HG02678 (cell line): ENCODE data around the gene DAAM1.

Experiments
- ATAC-seq: cut with Tn5 transposase; IDR thresholded peaks from one replicate; pipeline ENCODE4 v1.9.1; 2021; ENCODE audit warnings: mild to moderate bottlenecking, moderate library complexity; ENCODE audit not compliant: unreplicated experiment

Gene DAAM1

DNA sequence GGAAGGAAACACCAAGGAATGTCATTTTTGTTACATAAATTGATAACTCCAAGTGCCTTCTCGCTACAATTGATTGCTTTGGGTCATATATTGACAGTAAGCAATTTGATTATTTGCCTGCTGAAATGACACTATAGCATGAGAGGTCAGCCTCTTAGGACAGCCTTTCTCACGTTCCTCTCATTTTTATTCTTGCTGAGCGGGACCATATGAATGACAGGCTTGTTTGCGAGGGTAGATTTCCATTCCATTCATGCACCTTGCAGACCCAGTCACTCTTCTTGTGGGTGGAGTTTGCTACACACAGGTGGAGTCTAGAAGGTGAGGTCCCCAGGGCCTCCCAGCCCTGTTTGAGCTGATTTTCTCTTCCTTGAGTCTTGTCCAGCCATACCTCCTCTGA, 27.3 kb downstream of the DAAM1 start:
- ATAC-seq, result no peak

DNA sequence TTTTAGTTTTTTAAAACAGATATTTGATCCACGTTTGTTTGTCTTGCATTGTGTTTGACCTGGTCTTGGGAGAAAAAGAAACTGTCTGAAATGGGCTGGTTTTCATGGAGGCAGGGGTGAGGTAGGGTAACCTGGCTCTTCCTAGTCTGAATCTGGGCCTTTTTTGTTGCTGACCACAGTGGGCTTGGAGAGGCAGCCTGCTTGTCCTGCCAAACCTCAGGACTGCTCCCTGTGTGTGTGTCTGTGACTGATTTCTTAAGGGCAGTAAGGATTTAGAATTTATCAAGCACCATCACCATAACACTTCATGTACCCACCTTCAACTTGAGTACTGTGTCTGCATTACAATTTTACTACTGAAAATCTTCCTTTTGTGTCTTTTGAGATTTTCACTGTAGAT, 28.5 kb downstream of the DAAM1 start:
- ATAC-seq, result no peak

DNA sequence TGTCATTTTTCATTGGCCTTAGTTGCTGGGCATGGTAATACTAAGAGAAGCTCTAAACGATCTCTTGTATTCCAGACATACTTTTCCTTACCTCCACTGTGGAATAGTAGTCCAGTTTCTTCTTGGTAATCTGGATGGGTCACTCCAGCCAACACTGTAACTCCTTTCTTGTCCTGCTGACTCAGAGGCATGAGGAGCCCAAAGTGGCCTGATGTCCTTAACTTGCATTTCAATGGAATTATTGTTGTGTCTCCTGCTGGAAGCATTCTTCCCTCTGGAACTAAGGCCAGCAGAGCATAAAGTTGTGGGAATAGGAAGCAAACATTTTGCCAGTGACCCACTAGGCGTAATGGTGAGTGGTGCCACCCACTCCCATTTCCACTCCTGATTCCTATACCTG, 33.1 kb downstream of the DAAM1 start:
- ATAC-seq, result no peak

DNA sequence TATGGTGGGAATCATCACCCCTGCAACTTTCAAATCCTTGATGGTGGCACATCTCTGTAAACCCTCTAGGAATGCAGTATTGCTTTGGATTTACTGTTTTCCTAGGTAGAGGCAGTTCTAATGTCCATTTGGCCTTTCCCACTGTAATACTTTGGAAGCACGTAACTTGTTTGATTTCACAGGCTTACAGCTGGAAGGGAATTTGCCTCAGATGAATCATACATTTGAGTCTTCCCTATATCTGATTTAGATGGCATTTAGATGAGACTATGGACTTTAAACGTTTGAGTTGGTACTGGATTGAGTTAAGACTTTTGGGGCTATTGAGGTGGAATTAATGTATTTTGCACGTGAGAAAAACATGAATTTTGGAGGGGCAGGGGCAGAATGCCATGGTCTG, 35.9 kb downstream of the DAAM1 start:
- ATAC-seq, result no peak

DNA sequence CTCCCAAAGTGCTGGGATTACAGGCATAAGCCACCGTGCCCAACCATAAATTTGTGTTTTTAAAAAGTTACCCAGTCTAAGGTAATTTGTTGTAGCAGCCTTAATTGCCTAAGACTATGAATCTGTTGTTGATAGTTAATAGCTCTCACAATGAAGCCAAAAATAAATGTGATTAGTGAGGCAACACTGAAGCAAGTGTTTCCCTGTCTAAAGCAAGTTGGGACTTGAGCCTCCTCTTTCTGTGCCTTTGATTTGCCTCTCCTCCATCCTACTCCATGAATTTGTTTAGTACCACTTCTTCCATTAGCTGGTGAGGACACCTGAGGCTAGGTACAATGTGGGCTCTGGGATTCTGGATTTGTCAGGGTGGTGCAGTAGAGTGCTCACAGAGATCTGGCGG, 36.8 kb downstream of the DAAM1 start:
- ATAC-seq, result no peak

DNA sequence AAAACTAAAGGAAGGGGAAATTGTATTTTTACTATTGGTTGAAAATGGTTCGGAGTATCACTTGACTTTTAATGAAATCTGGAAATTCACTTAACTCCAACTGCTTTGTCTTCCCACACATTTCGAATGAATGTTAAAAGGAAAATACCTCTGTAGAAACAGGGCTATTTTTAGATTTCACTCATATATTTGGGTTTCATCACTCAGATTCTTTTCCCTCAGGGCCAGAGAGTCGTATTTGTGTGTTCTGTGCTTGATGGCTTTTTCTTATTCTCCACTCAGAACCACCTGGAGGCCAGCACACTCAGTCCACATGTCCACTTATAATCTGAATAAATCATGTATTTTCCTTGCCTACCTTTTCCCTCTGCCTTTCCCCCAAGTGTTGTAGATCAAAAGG, 40.0 kb downstream of the DAAM1 start:
- ATAC-seq, result no peak

DNA sequence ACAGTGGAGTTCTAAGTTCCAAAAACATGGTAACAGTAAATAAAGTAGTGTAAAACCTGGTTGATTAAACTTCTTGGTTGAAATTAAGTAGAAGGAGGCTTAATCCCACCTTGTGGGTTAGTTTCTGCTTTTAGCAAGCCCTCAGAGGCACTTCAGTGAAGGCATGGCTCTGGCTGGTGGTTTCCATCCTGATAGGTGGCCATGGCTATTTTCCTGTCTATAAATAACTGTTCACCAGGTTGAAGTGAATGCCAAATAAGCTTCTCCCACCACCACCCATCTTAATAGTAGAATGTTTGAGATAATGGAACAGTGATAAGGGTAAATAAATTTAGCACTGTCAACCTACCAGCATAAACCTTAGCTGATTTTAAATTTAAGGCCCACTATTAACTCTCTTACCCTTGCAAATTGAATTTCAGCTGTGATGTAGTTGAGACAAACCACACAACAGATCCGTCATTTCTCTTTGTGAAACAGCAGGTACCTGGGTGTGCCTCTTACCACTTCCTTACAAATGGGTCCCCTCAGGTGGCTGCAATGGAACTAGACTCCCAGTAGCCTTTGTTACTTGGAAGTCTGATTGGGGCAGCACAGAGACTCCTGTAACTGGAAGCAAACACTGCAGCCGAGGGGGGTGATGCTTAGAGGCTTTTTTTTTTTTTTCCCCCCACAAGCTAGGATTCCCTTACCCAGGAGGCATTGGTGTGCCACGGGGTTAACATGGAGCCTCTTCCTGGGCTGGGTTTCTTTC, 41.4 kb downstream of the DAAM1 start:
- ATAC-seq, result no peak

DNA sequence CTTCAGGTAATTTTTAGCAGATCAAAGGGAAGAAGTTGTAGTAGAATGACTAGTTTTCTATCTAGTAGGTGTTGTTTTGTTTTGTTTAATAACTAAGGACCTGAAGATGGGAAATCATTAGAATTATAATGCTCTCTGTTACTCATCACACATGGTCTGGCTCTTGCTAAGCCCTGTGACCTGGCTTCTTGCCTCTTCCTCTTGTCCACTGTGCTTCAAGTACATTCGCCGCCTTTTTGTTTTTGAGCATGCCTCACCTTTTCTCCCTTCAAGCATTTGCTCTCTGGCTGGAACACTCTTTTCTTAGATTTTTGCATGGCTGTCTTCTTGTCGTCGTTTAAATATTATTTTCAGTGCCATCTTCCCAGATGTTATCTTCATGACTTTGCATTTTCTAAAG, 47.7 kb downstream of the DAAM1 start:
- ATAC-seq, result no peak

DNA sequence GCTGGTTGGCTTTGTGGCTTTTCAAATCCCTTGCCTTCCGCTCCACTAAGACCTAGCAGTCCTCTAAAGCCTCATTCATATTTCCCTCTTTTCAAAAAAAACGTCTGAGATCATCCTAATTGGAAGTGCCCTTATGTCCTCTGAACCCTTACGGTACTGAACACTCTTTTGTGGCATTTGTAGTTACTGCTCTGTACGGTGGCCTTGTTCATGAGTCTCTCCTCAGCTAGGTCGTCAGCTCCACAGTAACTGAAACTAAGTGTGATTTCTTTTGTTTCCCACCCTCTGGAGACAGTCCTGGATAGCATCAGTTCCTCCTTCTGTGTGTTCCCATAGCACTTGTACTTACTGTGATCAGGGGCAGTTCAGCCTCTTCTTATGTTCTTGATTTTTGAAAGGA, 49.7 kb downstream of the DAAM1 start:
- ATAC-seq, result no peak

DNA sequence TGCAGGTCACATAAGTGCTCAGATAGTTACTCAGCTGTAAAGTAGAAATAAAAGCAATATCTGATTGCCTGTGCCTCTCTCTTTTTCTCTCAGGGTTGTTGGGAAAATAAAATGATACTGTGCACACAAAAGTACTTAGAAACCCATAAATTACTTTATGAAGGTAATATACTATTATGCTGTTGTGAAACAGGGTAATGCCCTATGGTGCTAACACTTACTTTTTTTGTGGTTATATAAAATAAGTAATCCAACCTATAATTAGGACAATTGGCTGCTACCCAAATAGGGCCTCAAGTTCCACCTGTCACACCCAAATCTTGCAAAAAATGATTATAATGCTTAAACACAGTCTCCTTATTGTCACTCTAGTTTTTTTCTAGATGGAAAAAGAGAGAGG, 50.6 kb downstream of the DAAM1 start:
- no peak for ATAC-seq

DNA sequence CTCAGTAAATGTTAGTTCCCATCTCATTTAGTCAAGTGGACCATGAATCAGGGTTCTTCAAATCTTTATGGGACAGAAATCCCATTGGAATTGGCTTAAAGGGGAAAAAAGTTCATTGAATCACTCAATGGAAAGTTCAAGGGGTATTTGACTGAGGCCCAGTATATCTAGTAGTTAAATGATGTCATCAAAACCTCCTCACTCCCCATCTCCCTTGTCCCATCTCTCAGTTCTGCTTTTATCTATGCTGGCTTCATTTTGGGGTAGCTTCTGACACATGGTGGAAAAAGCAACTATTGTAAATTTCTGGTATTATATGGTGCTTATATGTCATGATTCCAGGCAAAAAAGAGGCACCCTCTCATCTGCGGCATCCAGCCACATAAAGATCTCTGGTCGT, 51.9 kb downstream of the DAAM1 start:
- peak; percentile 92 for ATAC-seq

DNA sequence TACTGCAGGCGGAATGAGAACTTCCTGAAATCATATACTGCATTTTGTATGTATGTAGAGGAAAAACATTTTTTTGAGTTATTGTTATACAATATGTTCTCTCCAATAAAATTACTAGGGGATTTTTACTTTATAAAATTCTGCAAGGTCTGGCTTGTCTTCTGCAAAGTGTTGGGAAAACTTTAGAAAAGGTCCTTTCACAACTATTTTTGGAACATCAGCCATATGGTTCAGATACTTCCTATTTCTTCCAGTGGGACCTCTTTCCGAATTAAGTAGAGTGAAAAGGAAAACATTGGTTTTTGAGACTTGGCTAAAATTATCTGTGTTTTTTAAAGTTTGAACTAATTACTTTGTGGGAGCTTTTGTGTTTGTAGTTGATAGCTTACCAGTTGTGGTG, 52.7 kb downstream of the DAAM1 start:
- no peak for ATAC-seq

DNA sequence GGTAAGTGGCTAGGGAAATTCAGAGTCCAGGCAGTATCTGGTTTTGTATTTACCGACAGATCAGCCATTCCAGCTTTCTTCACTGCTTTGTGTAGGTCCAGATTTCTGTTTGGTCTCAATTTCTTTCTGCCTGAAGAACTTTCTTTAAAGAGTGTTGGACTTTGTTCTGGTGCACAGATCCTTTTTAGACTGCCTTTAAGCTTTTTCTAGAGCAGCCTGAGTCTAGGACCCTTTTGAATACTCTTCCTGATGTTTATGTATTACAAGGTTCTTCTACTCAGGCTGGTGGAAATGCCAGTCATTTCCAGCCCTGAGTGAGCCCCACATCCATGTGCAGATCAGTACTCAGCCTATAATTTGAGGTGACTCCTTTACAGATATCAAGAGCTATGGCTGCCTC, 54.7 kb downstream of the DAAM1 start:
- ATAC-seq, result no peak

DNA sequence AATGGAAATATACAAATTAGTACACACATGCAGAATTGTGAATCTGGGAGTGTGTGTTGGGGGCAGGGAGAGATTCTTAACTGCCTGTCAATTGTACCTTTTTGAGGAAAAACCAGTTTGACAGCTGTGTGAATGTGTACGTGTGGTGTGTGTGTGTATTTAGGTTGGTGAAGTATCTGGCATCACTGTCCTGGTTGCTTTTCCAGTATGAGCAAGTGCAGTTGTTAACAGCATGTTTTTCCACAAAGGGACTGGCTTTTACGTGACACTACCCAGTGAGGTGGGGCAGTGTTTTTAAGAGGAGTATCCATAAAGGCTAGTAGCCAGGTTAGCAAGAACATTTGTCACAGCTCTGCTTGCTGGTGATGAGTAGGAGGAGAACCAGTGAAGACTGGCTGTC, 56.1 kb downstream of the DAAM1 start:
- ATAC-seq, result no peak

DNA sequence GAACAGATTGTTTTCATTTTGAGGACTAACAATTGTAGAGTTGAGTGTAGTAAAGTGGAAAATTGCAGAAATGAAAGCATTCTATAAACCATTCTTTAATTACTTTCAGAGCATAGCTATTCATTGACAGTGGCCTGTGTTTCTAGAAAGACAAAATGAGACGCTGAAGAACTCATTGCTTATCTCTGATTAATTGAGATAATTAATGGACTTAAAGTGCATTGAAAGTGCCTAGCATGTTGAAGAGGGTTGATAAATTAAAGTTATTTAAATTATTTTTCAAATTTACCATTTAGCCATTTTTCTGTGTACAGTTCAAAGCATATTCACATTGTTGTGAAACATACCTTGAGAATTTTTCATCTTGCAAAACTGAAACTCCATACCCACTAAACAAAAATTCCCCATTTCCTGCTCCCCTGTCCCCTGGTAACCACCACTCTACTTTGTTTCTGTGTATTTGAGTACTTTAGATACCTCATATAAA, 57.4 kb downstream of the DAAM1 start:
- peak; percentile 81 for ATAC-seq

DNA sequence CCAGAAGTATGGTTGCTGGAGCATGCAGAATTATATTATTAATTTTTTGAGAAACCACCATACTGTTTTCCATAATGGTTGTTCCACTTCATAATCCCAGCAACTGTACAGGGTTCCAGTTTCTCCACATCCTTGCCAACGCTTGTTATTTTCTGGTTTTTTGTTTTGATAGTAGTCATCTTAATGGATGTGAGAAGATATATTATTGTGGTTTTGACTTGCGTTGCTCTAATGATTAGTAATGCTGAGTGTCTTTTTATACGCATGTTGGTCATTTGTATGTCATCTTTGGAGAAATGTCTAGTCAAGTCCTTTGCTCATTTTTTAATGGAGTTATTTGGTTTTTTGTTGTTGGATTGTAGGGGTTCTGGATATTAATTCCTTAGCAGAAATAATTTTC, 58.1 kb downstream of the DAAM1 start:
- no peak for ATAC-seq

DNA sequence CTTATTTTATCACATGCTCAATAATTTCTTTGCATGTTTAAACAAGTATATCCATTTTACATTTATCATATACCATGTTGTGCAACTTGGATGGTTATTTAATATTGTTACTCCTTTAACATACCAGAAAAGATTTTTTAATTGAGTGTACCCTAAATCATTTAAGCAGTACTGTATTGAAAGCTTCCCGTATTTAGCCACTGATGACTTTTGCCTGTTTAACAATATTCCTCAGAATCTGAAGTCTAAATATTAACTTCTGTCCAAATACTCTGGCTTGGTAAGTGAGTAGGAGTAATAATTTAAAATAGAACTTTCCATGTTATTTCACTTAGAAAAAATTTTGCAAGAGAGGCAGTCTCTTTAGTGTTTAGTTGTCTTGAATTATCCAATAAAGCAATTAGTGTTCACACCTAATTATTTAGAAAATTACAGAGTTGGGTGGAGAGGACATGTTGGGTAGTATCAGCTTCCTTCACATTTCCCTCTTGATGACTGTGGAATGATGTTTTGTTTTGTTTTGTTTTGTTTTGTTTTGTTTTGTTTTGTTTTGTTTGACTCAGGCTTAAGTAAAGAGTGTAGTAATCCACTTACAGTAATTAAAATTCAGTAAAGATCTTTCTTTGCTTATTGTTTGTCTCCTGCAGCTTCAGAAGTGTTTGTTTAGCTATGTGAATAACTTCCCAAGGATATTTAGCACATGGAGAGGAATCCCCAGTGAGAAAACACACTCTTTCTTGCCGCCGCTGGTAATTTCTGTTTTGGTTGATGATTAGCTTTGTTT, 59.5 kb downstream of the DAAM1 start:
- no peak for ATAC-seq

DNA sequence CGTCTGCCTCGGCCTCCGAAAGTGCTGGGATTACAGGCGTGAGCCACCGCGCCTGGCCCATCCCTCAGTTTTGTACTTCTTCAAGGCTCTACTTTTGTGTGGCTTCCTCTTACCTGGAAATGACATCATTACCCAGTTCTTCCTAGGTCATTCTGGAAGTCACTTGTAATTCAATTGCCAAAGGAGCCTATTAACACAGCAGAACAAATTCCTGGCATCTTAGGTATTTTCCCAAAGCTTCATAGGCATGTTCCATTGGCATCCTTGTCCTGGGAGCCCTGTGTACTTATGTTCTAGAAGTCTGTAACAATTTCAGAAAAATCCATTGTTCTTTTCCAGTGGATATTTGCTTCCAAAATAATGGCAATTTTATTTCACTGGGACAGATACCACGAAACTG, 60.6 kb downstream of the DAAM1 start:
- ATAC-seq, result no peak

DNA sequence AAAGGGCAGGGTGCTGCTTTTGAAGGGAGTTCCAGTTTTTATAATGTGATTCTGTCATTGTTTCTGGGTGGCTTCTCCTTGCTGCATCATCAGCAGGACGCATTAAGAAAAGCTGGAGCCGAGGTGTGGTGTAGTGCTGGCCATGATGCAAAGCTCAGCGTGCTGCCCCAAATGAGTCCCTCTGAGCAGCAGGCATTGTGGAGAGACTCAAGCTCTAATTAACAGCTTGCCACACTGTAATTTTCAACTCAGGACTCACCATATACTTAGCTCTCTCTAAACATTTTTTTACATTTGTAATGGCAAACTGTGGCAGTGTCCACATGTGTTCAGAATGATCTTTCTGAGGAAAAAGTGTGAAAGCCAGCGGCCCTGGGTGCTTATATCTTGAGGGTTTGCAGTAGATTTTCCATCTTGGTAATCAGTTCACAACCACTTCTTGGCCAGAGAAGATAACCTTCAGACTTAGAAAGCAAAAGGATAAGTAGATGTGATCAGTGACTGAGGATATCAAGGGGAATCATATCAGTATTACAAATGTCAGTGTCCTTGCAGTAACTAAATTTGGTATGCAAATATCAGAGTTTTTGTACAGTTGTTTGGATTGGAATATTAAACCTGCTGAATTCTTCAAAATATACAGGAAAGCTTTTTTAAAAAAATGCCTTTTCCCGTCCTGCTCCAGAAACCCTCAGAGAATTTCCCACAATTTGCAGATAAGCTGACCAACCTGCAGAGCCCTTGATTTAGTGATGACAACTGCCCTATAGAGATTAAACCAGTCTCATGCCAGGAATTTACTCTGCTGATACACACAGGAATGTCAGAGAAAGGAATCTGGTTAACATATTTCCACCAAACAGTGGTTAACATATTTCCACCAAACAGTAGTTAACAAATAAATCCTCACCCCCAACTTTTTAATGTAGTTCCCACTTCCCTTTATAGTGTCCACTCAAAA, 63.6 kb downstream of the DAAM1 start:
- ATAC-seq, result no peak

DNA sequence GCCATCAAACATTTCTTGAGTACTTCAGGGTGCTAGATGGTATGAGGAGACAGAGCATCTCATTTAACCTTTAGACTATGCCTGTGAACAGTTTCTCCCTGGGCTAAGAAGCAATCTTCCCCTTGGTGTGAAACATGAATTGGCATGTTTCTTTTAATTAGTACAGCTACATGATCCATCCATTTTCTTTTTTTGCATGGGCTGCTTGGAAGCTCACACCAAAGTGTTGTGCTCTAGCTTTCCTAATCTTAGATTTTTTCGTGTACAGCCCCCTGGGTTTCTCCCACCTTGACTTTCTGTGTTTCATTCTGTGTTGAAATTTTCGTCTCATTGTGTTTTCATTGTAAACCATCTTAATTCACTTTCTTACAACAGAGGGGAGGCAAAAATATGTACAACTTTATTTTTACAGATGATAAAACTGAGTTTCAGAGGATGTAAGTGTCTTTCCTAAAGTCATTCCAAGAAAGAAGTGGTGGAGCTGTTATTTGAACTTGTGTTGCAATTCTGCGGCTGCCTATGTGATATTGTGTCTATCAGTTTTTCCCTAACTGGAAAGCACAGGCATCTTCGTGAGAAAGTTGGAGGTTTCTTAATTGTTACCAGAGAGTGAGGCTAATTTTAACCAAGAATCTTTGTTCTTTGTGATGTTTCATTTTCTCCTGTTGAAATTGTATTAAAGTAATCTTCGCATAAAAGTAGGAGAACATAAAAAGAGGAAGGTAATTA, 64.5 kb downstream of the DAAM1 start:
- no peak for ATAC-seq

DNA sequence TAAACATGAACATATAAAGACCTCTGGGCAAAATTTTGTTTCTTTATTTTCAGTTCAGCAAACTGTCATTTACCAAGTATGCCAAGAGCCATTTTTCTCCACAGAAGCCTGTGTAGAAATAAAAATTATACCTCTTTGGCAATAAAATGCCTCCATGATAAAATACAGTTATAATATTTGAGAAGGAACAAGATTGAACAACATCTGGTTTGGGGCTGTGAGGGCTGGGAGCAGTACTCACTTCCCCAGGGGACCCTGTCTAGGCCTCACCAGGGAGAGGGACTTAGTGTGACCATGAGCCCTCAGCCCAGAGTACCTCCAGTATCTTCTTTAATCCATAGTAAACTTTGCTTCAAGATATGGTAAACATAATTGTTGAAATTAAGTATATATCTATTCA, 65.1 kb downstream of the DAAM1 start:
- no peak for ATAC-seq
